HG03439 (cell line): ENCODE measurements around the gene BAG5.
"Not testable (repeated sequence)": the region's sequence is repeated elsewhere in the genome, so short reads cannot be mapped to it uniquely, and the experiment has no call there.

ENCODE experiments used
- ATAC-seq: cut with Tn5 transposase; IDR thresholded peaks from one replicate; pipeline ENCODE4 v1.9.1; 2021; ENCODE audit warnings: mild to moderate bottlenecking, moderate library complexity; ENCODE audit not compliant: unreplicated experiment

Gene BAG5

DNA sequence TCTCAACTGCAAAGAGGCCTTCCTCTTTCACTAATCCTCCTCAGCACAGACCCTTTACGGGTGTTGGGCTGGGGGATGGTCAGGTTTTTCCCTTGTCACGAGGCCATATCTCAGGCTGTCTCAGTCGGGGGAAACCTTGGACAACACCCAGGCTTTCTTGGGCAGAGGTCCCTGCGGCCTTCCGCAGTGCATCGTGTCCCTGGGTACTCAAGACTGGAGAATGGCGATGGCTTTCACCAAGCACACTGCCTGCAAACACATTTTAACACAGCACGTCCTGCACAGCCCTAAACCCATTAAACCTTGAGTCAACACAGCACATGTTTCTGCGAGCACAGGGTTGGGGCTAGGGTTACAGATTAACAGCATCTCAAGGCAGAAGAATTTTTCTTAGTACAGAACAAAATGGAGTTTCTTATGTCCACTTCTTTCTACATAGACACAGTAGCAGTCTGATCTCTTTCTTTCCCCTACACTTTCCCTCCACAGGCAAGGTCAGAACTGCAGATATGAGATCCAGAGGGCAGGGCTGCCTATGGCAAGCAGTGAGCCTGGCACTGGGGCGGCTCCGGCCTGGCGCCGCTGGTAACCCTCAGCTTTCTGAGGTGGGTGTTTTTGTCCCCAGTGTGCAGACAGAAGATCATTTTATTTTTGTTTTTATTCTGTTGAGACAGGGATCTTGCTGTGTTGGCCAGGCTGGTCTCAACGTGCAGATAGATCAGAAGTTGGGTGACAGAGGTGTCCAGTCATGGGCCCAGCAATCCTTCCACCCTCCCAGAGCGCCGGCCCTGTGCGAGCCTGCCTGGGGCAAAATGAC lies 36.8 kb downstream of the BAG5 start:
- ATAC-seq: not testable (repeated sequence)

DNA sequence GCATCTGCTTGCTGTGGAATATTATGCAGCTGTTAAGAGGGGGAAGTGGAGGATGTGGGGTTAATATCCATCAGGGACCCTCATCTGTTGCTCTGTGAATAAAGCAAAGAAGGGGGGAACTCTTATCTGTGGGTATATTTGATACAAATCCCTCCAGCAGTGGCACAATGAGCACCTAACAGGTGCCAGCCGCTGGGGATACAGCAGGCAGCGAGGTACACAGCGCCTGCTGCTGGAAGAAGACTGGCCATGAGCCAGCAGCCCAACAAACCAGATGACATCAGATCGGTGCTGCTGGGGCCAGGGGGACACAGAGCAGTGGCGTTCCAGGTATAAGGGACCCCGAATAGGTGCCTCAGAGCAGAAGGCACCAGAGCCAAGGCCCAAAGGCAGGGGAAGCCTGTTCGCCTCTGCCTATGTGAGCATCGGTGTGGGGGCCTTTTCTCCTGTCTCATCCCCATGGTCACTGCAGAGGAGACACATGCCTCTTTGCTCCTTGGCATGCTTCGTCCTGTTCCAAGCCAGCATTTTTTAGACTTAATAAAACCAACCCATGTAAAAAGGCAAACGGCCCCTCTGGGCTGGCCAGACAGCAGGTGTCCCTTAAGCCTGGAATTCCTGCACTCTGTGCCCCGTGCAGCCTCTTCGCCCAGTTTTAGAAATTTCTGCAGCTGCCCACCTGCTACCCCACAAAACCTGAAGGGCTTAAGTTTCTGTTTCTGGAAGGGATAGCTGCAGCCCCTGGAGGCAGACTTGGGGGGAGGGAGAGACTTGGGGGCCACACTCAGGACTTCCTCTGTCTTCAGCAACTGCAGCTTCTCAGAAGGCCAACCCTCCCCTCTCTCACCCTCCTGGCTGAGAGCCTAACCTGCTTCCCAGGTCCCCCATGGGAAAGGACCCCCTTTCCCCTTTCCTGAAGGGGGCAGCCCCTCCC lies 38.2 kb downstream of the BAG5 start:
- ATAC-seq: no peak

DNA sequence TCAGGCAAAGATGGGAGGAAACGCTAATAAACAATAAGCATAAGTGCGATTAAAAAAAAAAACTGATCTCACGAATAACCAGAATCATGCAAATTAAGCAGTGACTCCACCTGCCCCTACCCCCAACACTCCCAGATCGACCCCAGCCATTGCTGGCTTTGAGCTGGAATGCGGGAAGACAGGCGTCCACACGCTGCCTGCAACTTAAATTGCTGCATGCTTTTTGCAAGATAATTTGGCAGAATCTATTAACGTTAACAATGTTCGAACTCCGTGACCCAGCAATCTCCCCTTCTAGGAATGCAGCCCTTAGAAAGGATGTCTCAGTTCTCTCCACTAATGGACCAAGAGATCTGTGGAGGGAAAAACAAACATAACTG lies 38.9 kb downstream of the BAG5 start:
- ATAC-seq: no peak

DNA sequence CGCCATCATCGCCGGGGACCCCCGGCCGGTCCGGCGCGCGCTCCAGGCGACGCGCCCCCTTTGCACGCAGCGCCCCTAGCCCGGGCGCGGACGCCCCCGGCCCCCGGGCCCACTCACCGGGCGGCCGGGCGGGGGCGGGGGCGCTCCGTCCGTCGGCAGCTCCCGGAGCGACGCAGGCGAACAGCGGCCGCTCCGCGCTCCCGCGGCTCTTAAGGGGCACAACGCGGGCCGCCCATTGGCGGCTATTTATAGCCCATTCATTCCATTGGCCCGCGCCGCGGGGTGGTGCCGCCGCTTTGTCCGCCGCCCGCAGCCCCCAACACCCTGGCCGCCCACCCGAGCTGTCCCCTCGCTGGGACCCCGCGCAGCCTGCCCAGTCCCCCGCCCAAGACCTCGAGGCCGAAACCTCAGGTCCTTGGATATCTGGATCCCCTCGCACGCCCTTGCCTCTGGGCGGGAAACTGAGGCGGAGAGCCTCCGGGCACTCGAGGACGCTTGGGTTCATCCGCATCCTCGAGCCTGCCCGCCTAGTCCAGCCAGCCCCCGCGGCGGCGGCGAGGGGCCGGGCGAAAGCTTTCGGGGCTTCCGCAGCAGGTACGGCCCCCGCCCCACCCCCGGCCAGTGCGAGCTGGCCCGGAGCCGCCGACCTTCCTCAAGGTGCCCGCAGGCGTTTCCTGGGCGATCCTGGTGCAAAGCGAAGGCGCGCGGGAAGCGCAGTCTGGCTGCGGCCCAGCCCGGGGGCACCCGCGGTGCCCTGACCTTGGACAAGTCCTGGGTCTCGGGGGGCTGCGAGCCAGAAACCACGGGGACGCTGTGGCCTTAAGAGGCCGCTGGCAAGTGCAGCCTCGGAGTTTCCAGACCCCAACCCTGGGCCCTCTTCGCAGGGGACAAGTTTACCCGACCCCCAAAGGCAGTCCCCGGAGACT lies 39.5 kb downstream of the BAG5 start, which contains the start of gene CKB:
CKB (minus strand) TSS at position 182 of the 926 bp plus-strand sequence. CDS start 337 bp downstream, outside the sequence.
- ATAC-seq: no peak

DNA sequence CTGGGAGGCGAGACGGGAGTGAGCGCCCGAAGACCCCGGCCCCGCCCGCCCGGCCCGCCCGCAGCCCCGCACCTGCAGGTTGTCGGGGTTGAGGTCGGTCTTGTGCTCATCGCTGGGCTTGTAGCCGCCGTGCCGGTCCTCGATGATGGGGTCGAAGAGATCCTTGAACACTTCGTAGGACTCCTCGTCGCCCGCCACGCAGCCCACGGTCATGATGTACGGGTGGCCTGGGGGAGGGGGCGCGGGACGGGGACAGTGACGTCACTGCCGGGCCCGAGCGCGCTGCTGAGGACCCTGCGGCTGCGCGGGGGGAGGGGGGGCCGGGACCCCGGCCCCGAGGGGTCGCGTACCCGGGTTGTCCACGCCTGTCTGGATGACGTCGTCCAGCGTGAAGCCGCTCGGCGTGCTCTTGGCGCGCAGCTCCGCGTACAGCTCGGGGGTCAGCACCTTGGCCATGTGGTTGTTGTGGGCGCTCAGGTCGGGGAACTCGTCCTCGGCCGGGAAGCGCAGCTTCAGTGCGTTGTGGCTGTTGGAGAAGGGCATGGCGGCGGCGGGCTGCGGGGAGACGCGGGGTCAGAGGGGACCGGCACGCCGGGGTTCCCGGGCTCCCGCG lies 40.4 kb downstream of the BAG5 start:
- ATAC-seq: no peak

DNA sequence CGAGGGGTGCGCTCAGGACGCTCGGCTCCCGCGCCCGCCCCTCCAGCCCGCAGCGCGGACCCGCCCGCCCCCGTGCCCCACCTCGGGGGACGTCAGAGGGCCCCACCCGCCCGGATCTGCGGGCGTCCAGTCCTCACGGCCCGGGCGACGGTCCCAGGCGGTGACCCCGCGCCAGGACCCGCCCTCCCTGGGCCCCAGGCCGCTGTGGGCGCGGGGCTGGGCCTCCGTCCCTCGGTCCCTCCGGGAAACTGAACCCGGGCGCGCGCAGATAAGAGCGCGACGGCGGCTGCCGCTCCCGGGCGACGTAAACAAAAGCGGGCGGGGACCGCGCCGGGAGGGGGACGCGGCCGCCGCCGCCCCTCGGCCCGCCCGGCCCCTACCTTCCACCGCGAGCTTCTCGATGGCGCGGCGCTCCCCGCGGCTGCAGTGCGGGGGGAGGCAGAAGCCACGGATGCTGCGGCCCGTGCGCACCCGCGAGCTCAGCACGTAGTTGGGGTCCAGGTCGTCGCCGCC lies 41.0 kb downstream of the BAG5 start:
- ATAC-seq: no peak

DNA sequence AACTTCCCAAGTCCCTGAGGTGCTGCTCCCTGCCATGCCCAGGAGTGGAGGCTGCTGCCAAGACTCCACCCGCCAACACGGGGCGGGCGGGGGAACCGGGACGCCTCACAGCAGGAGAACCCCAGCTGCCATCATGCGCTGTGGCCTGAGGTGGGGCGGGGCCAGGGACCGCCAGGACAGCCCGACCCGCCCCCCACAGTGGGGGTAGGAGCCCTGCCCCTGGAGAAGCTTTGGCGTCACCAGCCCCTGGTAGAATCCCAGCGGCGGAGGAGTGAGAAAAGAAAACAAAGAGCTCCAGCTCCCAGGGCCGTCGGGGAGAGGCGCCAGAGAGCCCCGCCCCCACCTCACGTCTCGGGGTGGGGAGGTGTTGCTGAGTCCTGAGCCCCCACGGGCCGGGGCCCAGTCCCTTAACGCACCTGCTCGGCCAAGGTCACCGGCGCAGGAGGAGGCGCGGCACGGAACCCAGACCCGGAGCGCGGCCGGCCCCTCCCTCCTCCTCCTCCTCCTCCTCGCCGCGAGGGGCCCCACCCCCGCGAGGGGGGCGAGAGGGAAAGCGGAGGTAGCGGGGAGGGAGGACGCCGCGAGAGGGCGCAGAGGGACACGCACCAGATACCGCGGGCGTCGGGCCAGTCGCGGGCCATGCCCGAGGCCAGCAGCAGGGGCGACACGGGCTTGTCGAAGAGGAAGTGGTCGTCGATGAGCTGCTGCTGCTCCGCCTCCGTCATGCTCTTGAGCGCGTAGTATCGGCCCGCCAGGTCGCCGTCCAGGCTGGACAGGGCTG lies 41.6 kb downstream of the BAG5 start:
- ATAC-seq: no peak

DNA sequence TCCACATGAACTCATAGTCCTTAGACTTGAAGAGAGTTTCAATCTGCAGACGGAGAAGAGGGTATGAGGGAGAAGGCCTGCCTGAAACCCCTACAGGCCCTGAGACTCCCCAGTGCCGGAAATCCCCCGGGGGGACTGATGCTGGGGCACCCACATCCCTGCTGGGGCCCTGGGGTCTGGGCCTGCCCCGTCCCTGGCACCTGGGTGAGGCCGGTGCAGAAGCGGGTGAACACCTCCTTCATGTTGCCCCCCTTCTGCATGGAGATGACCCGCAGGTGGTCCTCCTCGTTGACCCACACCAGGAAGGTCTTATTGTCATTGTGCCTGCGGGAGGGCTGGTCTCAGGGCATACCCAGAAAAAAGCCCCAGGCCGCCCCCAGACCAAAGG lies 42.2 kb downstream of the BAG5 start:
- ATAC-seq: no peak

DNA sequence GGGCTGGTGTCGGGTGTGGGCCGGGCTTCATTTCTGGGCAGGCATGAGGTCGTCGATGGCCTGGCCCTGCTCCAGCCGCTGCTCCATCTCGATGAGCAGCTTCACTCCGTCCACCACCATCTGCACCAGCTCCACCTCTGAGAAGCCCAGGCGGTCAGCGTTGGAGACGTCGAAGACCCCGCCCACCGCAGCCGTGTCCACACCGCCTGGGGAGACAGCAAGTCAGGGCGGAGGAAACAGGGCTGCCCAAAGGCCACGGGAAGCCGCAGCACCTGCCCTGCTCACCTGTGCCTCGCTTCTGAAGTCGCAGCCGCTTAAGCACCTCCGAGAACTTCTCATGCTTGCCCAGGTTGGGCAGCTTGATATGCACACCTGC lies 42.6 kb downstream of the BAG5 start:
- no peak for ATAC-seq

DNA sequence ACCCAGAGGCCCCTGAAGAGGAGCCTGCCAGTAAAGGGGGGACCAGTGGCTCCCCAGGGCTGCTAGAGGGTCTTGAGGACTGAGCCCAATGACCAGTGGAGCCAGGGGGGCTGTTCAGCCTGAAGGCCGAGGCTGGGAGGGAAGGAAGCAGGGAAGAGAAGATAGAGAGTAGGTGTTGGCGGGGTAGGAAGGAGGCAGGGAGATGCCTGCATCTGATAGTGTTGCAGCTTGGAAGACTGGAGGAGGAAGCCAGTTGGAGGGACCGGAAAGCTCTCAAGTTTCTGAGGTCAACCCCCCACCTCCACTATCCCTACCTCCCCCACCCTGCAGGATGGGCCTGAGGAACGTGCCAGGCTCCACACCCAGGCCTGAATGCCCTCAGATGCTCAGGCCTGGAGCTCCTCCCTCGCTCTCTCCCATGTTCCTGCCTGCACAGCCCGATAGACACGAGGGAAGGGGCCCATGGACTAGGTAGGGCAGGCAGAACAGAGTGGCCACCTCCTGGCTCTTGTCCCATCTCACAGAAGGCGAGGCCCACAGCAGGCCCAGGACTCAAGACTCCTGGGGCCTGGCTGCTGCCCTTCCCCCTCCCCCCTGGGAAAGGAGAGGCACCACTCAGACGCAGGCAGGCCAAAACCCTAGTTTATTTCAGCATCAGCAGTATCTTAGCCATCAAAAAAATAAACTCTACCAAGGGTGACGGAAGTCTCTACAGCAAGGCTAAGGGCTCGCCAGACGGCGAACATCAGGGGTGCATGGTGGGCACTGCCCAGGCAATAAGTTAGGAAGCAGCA lies 43.2 kb downstream of the BAG5 start:
- no peak for ATAC-seq

DNA sequence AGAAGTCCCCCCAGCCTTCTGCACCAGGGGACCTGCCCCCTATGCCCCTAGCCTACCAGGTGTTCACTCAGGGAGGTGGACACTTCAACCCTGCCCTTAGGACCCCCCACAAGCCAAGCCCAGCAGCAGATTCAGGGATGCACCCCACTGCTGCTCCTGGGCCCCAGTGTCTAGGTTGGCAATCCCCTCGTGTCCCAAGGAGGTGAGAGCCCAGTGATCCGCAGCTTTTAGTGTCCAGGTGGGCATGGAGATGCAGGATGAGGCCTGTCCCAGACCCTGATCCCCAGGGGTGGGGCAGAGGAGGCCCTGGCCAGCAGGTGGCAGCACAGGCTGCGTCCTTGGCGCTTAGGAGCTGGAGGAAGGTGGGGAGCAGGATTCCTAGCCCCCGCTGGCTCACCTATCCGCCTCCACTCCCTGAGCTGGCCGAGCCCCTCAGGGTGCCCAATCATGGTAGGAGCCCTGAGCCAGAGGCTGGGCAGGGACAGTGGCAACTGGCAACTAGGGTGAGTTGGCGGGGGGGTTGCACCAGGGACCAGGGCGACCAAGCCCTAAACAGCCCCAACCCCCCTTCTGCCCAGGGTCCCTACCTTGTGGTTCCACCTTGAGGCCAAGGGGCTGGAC lies 43.9 kb downstream of the BAG5 start:
- ATAC-seq: no peak

DNA sequence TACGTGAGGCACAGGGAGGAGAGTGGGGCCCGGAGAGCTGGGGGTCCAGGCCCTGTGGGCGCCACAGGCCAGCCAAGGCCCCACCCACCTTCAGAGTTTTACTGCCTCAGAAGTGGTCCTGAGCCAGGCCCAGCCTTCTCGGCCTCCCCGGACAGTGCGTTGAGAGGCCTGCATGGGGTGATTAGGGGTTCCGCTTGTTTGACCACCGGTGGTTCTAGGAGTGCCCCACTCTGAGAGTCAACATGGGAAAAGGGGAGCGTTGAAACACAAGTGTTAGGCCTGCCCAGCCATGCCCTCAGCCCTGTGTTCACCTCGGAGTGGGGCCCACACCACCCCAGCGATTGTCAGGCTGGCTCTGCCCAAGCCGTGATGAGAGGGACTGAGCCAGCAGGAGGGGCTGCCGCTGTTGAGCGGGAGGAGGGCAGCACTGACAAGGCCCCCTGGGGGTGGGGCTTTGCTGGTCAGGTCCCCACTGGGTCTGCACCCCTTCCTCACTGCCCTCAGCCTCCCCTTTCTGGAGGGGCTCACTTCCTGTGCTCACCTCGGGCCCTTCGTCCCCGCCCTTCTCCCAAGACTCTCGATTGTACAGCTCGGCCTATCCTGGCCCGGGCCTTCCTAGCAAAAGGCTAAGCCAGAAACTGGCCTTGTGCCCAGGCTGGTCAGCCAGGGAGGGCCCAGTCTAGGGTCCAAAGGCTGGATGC lies 44.6 kb downstream of the BAG5 start:
- ATAC-seq: no peak

DNA sequence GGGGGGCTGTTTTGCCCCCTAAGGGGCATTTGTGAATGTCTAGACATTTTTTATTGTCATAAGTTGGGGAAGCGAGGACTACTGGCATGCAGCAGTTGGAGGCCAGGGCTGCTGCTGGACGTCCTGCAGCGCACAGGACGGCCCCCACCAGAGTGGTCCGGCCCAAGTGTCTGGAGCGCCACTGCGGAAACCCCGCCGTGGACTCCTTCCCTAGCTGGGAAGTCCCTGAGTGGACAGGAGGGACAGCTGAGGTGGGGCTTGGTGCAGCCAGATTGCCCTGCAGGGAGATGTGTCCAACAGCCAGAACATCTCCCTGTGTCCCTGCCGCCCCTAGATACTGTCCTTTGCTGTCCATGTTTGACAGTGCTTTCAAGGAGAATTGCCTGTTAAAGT lies 45.3 kb downstream of the BAG5 start:
- no peak for ATAC-seq

DNA sequence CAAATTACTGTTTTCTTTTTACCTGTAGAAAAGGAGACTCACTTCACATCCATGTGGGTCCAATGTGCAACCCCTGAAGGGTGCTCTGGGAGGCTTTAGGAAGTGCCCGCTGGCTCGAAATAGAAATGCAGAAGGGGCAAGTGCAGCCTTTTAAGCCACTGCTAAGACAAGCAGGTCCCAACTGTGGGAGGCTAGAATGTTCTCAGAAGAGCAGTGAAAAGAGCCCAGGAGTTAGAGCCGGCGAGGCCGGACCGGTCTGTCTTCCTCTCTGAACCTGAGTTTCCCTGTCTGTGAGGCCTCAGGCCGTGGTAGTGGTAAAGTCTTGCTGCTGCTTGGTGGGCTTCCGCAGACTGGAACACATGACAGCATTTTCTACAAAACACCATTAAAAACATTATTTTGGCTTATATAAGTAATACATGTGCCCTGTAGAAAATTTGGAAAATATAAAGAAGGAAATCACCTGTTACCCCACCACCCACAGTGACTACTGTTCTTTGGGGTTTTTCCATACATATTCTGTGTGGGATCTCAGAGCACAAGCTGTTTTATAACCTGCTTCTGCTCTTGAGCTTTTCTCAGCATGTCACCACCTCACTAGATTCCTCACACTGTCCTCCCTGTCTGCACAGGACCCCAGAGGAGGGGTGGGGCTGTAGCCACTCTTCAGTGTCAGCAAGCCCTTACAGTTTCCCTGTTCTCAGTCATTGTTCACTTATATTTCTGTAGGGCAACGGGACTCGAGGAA lies 45.9 kb downstream of the BAG5 start:
- no peak for ATAC-seq

DNA sequence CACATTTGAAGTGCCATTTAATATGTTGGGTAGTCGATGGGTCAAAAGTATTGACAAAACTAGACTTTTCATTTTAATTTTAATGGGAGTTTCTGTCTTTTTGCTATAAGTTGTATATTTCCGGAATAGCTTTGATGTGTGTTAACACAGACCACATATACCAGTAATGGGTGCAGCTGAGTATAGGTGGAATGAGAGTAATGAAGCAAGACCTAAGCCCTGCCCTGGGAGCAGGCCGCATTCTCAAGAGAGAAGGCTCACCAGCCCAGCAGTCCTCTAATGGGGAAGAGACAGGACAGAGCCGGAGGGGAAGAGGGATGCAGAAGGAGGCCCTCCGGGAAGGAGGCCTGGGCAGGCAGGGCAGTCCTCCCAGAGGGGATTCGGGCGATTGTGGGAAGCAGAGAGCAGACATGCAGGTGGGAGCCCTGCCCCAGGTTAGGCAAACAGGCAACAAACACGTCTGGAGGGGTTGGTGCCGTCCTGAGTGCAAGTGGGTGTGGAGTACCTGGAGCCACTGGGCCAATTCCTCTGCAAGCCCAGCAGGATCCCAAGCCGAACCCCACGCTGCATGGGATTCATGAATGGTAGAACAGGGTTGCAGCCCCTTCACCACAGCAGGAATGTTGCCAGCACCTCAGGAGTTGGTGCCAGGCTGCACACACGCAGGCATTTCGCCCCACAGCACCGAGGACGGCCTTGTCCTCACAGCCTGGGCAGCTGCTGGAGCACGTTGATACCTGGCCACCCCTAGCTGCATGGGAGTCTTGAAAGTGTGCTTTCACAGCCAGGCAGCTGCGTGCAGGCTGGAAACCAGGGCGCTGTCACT lies 47.6 kb downstream of the BAG5 start:
- no peak for ATAC-seq
